ENCODE data around the gene PTPN9.

Gene PTPN9

DNA sequence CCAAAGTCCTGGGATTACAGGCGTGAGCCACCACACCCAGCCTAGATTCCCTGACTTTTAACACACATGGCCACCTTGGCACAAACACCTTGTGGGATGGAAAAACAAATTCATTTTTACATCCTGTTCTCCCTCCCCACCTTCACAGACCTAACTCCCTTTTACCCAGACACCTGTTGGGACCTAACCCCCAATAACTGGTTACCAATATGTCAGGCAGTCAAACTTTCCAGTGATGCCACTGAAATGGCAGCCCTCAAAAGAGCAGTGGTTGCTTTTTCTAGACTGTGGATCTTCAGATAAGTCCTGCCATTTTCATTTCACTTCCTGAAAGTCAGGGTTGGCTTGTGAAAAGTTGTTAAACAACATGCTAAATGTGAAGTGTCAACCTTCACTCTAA is 162.5 kb downstream of the PTPN9 start:
- no peak overlapping the region for H3K4me3 ChIP-seq (ENCODE audit: low read depth, low read length)
- in situ Hi-C loops (cut with HindIII; ENCODE audit: low sequenced_read_pairs), result no loop called here
- DNase-seq (ENCODE audit: low read depth, low spot score), result no peak
- TF ChIP-seq, protein P1, sequence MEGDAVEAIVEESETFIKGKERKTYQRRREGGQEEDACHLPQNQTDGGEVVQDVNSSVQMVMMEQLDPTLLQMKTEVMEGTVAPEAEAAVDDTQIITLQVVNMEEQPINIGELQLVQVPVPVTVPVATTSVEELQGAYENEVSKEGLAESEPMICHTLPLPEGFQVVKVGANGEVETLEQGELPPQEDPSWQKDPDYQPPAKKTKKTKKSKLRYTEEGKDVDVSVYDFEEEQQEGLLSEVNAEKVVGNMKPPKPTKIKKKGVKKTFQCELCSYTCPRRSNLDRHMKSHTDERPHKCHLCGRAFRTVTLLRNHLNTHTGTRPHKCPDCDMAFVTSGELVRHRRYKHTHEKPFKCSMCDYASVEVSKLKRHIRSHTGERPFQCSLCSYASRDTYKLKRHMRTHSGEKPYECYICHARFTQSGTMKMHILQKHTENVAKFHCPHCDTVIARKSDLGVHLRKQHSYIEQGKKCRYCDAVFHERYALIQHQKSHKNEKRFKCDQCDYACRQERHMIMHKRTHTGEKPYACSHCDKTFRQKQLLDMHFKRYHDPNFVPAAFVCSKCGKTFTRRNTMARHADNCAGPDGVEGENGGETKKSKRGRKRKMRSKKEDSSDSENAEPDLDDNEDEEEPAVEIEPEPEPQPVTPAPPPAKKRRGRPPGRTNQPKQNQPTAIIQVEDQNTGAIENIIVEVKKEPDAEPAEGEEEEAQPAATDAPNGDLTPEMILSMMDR (IDR thresholded peaks at IDR 0.05; ENCODE audit: low read depth, low read length), result no peak

Data from astrocyte of the spinal cord (primary cell).